IPS-20b (cell line): ENCODE measurements around the gene GPR83.
"Not testable (repeated sequence)": the region's sequence is repeated elsewhere in the genome, so short reads cannot be mapped to it uniquely, and the experiment has no call there.

Experiments used
- H3K27ac ChIP-seq: one replicate; pipeline ENCODE4 v1.5.1; 2013; ENCODE audit warnings: low read length
- H3K27me3 ChIP-seq: 2 replicates; pipeline ENCODE4 v1.6.1; 2013; ENCODE audit warnings: mild to moderate bottlenecking, low read length, inconsistent platforms; ENCODE audit not compliant: insufficient read depth
- H3K36me3 ChIP-seq: 2 replicates; pipeline ENCODE4 v1.6.1; 2013; ENCODE audit warnings: low read depth, mild to moderate bottlenecking, inconsistent platforms, low read length, moderate library complexity; ENCODE audit not compliant: insufficient read depth
- H3K4me1 ChIP-seq: 2 replicates; pipeline ENCODE4 v1.6.1; 2013; ENCODE audit warnings: mild to moderate bottlenecking, control low read depth, inconsistent platforms, low read length, moderate library complexity; ENCODE audit not compliant: insufficient read depth
- H3K4me3 ChIP-seq: 2 replicates; pipeline ENCODE4 v1.5.1; 2013; ENCODE audit warnings: mild to moderate bottlenecking, low read length, inconsistent platforms
- H3K9ac ChIP-seq: 2 replicates; pipeline ENCODE4 v1.6.1; 2013; ENCODE audit warnings: low read depth, mild to moderate bottlenecking, inconsistent platforms, low read length, moderate library complexity
- H3K9me3 ChIP-seq: 2 replicates; pipeline ENCODE4 v1.6.1; 2013; ENCODE audit warnings: mild to moderate bottlenecking, low read depth, low read length, inconsistent platforms; ENCODE audit not compliant: insufficient read depth

Gene GPR83

DNA sequence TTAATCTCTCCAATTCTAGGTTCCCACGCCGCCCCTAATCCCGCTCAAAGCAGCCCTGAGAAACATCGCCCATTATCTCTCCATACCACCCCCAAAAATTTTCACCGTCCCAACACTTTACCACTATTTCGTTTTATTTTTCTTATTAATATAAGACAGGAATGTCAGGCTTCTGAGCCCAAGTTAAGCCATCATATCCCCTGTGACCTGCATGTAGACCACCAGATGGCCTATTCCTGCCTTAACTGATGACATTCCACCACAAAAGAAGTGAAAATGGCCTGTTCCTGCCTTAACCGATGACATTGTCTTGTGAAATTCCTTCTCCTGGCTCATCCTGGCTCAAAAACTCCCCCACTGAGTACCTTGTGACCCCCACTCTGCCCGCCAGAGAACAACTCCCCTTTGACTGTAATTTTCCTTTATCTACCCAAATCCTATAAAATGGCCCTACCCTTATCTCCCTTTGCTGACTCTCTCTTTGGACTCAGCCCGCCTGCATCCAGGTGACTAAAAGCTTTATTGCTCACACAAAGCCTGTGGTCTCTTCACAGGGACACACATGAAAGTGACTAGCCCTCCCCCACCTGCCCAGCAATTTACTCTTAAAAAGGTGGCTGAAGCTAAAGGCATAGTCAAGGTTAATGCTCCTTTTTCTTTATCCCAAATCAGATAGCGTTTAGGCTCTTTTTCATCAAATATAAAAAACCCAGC lies 50.2 kb downstream of the GPR83 start:
- H3K4me3 ChIP-seq, H3K27me3 ChIP-seq, H3K9ac ChIP-seq, H3K4me1 ChIP-seq, H3K36me3 ChIP-seq, H3K9me3 ChIP-seq, H3K27ac ChIP-seq: not testable (repeated sequence)

DNA sequence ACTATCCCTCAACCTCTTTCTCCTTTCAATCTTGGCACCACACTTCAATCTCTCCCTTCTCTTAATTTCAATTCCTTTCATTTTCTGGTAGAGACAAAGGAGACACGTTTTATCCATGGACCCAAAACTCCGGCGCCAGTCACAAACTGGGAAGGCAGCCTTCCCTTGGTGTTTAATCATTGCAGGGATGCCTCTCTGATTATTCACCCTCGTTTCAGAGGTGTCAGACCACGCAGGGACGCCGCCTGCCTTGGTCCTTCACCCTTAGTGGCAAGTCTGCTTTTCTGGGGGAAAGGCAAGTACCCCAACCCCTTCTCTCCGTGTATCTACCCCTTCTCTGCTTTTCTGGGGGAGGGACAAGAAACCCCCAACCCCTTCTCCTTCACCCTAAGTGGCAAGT lies 54.9 kb downstream of the GPR83 start:
- not testable (repeated sequence) for H3K9ac ChIP-seq, H3K27ac ChIP-seq, H3K36me3 ChIP-seq, H3K27me3 ChIP-seq, H3K9me3 ChIP-seq, H3K4me1 ChIP-seq, H3K4me3 ChIP-seq

DNA sequence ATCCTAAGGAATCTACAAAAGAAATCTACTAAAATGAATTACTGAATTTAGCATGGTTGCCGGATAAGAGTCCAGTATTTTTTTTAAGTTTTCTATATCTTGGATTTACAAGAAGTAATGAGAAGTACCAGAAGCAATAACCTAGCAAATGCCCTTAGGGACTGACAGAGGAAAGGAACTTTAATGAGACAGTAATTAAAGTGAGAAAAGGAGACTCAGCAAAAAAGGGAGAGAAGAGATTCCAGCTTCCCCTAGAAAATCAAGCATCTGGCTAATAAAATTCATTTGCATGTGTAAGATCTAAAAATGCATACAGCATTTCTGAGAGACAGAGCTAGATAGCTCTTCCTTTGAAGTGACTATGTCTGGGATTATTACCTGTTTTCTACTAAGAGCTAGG lies 57.7 kb downstream of the GPR83 start:
- H3K27me3 ChIP-seq: no peaks in the 10 kb centered on the region
- no peaks in the 10 kb centered on the region for H3K4me1 ChIP-seq
- H3K4me3 ChIP-seq: no peak overlapping the region
- peaks cover 8% of the 10 kb centered on the region for H3K9me3 ChIP-seq
- H3K27ac ChIP-seq: no peak overlapping the region
- no peaks in the 10 kb centered on the region for H3K36me3 ChIP-seq
- no peak overlapping the region for H3K9ac ChIP-seq

GRCh38 chr11:94342250-94342649 lies 59.0 kb downstream of the GPR83 start:
- Histone ChIP-seq H3K4me3 (no peak overlapping the region), H3K9ac (no peak overlapping the region), H3K36me3 (no peaks in the 10 kb centered on the region), H3K4me1 (no peaks in the 10 kb centered on the region), H3K27ac (no peak overlapping the region), H3K9me3 (peaks cover 8% of the 10 kb centered on the region), H3K27me3 (no peaks in the 10 kb centered on the region)

GRCh38 chr11:94338651-94339050 lies 62.6 kb downstream of the GPR83 start:
- H3K9me3 ChIP-seq: no peaks in the 10 kb centered on the region
- H3K4me1 ChIP-seq: no peaks in the 10 kb centered on the region

DNA sequence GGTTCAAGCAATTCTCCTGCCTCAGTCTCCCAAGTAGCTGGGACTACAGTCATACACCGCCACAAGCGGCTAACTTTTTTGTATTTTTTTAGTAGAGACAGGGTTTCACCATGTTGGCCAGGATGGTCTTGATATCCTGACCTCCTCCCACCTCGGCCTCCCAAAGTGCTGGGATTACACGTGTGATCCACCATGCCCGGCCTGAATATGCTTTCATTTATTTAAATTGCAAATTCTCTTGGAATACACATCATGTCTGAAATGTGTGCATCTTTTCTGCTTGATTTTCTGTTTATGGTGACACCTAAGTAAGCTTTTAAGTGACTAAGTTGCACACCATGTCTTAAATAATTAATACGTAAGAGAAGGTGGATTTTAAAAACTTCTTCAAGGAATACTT lies 65.2 kb downstream of the GPR83 start:
- no peak overlapping the region for H3K27ac ChIP-seq
- no peaks in the 10 kb centered on the region for H3K36me3 ChIP-seq
- no peaks in the 10 kb centered on the region for H3K4me1 ChIP-seq
- no peaks in the 10 kb centered on the region for H3K27me3 ChIP-seq
- no peaks in the 10 kb centered on the region for H3K9me3 ChIP-seq
- H3K4me3 ChIP-seq: no peak overlapping the region
- no peak overlapping the region for H3K9ac ChIP-seq

More at GRCh38 chr11:94338651-94339050, 62.6 kb downstream of the GPR83 start:
- H3K36me3 ChIP-seq: no peaks in the 10 kb centered on the region
- H3K4me3 ChIP-seq: no peak overlapping the region
- no peak overlapping the region for H3K9ac ChIP-seq
- H3K27me3 ChIP-seq: no peaks in the 10 kb centered on the region
- H3K27ac ChIP-seq: no peak overlapping the region

- no peaks in the 10 kb centered on the region for H3K36me3 ChIP-seq
- no peak overlapping the region for H3K27ac ChIP-seq
- no peak overlapping the region for H3K9ac ChIP-seq
- no peaks in the 10 kb centered on the region for H3K4me1 ChIP-seq
- H3K4me3 ChIP-seq: no peak overlapping the region
- no peaks in the 10 kb centered on the region for H3K27me3 ChIP-seq
- H3K9me3 ChIP-seq: no peaks in the 10 kb centered on the region
Observed at GRCh38 chr11:94332814-94333213, 68.4 kb downstream of the GPR83 start.

DNA sequence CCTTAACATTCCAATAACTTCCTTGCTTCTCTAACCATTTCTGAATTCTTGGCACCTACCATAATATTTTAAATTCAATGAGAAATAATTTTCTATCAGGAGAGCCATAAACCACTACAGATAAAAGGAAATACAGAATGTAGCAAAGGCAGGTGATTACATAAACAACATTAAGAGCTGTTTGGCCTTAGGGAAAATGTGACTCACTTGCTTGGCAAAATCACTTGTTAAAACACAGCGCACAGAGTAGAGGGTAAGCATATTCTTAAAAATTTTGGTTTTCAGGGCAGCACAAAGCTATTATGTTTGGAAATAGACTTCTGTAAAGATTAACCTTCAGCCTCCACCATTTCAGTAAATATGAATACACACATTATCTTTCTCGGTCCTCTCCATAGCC lies 70.4 kb downstream of the GPR83 start:
- Histone ChIP-seq H3K27me3 (no peaks in the 10 kb centered on the region), H3K4me3 (no peak overlapping the region), H3K4me1 (no peaks in the 10 kb centered on the region), H3K9ac (no peak overlapping the region), H3K36me3 (no peaks in the 10 kb centered on the region), H3K9me3 (no peaks in the 10 kb centered on the region), H3K27ac (no peak overlapping the region)

DNA sequence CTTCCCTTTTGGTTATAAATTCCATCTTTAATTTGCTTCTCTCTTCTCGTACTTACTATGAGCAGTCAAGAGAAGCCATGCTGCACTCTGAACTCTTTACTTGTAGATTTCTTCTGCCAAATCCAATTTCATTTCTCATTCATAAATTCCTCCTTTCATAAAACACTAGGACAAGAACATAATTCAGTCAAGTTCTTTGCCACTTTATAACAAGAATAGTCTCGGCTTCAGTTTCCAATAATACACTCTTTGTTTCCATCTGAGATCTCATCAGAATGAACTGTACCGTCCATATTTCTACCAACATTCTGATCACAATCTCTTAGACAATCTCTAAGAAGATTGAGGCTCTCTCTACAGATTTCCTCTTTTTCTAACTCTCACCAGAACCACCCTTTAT lies 71.7 kb downstream of the GPR83 start:
- Histone ChIP-seq H3K9me3 (no peaks in the 10 kb centered on the region), H3K27me3 (no peaks in the 10 kb centered on the region), H3K36me3 (no peaks in the 10 kb centered on the region), H3K4me3 (no peak overlapping the region), H3K27ac (no peak overlapping the region), H3K9ac (no peak overlapping the region), H3K4me1 (no peaks in the 10 kb centered on the region)

- H3K27ac ChIP-seq: no peak overlapping the region
- no peaks in the 10 kb centered on the region for H3K36me3 ChIP-seq
- no peaks in the 10 kb centered on the region for H3K27me3 ChIP-seq
- no peaks in the 10 kb centered on the region for H3K4me1 ChIP-seq
- H3K9me3 ChIP-seq: no peaks in the 10 kb centered on the region
- no peak overlapping the region for H3K4me3 ChIP-seq
- no peak overlapping the region for H3K9ac ChIP-seq
Observed at GRCh38 chr11:94328587-94329080, 72.6 kb downstream of the GPR83 start.
